Measurements from ENCODE around the gene EEFSEC.

Gene EEFSEC

DNA sequence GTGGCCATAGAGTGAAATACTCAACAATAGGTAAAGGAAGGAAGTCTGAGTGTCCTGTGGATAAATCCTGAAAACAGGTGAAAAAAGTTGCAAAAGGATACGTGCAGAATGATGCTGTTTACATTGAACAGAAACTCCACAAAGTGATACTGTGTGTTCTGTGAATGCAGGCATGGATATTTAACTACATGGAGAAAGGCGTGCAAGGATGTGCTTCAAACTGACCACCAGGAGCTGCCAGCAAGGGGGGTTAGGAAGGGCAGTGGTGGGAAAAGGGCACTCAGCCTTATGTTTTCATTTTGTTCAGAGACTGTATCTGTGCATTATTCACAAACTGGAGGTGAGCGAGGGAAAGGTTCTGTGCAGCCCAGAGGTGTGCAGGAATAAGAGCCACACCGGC lies 266.0 kb downstream of the EEFSEC start:
- no peak for DNase-seq

DNA sequence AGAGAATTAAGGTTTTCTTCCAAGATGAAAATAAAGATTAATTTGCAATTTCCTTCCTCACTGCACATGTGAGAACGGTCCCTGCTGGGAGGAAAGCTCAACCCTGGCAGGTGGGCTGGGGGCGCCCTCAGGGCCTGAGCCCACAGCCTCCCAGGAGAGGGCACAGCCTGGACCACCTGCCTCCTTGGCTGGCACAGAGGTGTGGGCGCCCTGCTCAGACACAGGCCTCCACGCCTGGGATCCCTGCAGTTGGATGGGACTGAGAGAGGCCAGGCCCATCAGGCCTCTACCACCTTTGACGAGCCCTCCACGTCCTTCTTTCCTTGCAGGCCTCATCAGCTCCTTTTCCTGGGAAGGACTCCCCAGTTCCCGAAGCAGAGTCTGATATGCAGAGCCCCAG lies 267.0 kb downstream of the EEFSEC start:
- DNase-seq = no peak

DNA sequence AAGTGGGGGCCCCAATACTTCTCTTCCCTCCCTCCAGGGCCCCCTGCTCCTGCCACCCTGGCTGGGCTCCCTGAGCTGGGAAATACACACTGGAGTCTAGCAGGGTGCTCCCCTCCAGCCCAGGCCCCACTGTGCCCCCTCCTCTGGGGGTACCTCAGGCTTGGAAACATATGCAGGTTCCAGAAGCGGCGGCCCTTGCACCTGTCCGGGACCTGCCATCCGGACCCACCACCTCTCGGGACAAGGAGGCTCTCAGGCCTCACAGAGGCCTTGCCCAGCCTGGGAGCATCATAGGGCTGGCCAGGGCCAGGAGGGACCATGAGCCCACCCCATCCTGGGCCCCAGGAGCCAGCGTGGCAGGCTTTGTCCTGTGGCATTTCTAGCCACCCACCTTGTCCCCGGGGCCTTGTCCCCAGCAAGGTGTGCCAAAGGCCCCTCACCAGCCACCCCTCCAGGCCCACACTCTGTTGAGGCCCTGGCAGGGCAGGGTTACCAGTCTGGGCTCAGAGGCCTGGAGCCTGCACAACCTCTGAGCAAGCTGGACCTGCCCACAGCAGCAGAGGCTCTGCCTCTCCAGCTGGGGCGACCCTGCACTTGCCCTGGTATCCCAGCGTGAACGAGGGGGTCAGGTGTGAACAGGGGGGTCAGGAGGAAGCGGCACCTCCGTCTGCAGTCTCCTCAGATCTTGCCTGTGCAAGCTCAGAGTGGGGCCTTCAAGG lies 267.6 kb downstream of the EEFSEC start:
- no peak for DNase-seq

DNA sequence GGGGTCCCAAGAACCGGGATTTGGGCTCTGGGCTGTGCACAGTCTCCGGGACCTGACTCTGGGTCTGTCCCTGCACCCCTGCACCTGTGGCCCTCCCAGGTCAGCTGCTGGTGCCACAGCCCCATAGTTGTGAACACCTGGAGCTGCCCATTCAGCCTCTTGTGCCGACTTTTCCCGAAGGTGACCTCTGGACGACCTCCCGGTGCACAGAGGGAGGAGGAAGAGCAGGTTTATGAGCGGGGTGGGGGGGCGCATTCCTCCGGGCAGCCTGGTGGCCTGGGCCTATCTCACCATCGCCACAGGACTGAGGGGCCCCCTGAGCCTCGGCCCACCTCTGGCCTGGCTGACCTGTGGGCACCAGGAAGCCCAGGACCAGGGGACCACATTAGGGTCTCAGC lies 268.2 kb downstream of the EEFSEC start:
- DNase-seq = no peak

DNA sequence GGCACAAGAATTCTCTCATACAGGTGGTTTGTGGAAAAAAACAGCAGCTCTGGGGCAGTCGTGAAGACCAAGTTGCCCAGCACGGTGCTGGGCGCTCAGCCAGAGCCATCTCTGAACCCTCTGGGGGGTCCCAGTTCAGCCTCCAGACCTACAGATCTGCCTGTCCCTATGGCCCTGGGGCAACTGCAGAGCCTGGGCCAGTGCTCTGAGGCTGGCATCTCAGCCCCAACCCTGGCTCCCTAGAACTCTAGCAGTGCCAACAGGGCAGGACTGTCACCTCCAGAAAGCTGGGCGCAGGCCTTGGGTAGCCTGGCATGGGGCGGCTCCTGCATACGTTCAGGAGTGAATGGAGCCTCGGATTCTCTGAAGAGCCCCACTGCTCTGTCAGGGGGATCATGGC lies 268.7 kb downstream of the EEFSEC start:
- DNase-seq = no peak

DNA sequence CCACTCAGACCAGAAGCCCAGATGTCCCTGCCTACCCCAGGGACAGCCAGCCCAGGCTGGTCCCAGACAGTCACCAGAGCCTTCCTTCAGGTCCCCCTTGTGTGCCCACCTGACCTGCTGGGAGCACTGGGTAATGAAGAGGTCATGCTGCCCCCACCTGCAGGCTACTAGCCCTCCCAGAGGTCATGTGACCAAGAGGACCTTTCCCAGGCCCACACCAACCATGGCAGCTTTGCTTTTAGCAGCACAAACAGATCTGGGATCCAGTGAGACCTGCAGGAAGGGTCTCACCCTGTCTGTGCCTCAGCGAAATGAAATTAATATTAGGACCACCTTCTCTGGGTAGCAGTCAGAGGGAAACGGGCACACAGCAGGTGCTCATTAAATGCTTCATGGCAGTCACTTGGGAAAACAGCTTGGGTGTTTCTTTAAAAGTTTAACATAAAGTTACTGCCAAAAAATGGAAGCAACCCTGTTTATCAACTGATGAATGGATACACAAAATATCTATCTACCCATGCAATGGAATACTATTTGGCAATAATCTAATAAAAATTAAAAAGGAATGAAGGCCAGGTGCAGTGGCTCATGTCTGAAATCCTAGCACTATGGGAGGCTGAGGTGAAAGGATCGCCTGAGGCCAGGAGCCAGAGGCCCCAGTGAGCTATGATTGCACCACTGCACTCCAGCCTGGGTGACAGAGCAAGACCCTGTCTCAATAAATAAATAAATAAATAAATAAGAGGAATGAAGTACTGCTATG lies 269.7 kb downstream of the EEFSEC start:
- no peak for DNase-seq

DNA sequence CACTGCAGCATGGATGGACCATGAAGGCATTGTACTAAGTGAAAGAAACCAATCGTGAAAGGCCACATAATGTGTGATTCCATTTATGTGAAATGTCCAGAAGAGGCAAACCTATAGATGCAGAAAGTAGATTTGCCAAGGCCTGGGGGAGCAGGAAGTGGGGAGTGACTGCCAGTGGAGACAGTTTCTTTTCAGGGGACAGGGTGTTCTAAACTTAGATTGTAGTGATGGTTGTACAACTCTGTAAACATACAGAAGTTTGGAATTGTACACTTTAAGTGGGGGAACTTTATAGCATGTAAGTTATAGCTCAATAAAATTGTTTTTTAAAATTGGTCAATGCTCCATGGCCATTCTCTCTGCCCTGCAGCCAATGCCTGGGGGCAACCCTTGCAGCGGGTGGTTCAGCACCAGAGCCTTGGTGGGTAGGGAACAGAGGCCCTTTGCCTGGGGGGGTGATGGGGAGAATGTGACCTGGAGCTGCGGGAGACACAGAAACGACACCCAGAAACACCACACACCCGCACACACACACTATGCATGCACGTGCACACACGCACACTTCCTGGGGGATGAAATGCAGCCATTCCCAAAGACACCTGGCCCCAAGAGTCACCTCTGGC lies 270.4 kb downstream of the EEFSEC start:
- DNase-seq = no peak

DNA sequence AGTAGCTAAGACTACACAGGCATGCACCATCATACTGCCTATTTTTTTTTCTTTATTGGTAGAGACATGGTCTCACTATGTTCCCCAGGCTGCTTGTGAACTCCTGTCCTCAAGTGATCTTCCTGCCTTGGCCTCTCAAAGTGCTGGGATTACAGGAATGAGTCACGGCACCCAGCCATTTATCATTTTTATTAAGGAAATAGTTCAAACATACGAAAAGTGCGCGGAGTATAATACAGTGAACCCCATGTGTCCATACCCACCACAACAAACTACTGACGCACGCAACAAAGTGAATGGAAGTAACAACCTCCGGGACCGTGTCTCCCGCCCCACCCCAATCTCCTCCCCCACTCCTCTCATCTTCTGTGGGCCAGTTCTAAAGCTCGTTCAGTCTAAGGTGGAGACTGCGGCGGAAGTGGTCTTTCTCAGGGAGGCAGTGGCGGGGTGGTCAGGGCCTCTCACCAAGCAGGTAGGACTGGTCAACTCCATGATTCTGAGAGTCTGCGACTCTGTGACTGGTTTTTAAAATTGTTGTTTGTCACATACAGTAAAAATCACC lies 271.3 kb downstream of the EEFSEC start:
- DNase-seq = no peak

DNA sequence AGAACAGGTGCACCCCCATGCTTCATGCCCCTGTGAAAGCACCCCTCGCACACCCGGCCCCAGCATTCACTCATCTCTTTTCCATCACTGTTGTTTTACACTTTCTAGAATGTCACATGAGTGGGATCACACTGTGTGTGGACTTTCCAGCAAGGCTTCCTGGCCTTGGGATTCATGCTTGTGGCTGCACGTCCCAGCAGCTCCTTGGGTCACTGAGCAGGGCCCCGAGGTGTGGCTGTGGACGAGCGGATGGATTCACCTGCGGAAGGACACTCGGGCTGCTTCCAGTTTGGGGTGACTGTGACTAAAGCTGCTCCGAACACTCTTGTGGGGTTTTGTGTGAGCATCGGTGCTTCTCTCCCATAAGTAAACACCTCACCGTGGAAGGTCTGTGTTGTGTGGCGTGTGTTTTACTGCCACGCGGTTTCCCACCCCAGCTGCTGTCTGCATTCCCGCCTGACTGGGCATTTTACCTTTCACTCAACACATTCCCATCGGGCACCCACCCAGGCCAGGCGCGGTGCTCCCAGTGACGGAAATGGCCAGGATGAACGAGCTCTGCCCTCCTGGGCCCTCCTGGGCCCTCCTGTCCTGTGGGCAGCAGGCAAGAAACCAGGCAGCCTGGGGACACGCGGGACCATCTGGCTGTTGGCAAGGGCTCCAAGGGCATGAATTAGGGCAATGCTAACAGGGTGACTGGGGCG lies 272.0 kb downstream of the EEFSEC start:
- DNase-seq = no peak

DNA sequence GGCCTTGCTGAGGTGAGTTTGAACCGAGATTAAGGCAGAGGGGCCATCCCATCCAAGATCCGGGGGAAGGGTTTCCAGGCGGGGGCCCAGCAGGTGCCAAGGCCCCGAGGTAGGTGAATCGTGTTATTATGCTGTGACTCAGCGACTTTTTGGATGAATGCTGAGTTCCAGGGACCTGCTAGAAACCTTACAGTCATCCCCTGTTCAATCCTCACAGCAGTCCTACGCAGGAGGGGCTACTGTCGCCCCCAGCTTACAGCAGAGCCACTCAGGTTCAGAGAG lies 272.5 kb downstream of the EEFSEC start:
- no peak for DNase-seq

DNA sequence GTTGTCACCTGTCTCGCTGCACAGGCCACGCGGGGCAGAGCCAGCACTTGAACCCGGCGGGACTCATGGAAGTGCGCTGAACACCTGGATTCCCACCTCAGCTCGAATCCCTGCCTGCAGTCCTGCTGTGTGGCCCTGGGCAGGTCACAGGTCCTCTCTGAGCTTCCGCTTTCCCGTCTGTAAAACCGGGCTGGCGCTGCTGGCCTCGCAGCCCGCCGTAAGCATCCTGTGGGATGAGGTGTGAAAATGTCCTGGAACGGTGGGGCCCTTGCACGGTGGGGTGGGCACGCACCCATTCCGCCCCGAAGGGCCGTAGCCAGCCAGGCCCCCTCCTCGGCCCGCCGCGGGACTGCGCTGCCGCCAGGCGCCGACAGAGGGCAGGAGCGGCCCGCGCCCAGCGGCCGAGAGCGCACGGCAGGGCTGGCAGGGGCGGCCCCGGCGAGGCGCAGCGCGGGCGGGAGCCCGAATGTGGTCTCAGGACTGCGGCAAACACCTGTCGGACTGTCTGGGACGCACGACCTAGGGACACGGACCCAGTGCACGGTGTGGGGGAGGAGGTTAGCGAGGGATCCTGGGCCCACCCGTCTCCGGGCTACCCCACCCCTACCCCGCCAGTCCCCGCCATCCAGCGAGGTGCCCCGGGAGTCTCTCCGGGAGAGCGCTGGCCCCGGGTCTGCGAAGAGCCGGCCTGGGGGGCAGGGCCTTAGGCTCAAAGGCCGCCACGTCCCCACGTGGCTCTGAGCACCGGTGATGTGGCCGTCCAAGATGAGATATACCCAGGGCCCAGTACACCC lies 273.0 kb downstream of the EEFSEC start:
- DNase-seq = peak; percentile 50 to 81 (median 66)

DNA sequence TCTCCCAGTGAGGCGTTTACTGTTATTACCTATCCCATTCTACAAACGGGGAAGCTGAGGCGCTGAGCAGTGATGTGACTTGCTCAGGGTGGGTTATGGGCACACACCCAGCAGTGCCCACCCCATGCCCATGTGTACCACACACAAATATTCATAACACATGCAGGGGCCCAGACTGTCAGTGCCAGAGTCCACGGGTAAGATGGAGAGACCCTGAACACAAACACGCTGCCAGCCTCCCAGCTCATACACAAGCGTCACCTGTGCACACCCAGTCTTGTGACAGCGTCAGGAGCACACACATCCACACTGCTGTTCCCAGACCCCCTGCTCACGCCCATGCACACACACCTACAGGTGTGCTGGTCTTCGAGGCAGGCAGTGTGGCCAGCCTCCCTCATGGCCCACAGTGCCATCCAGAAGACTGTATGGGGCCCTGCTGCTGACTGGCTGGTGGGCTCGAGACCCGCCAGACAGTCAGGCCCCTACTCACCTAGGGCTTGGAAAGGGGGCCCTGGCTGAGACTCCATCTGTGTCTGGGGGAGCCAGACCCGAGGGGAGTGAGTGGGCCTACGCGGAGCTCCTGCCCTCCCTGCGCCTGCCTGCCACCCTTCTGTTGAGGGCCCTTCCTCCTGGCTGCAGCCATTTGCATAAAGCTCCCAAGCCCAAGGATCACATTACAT lies 274.0 kb downstream of the EEFSEC start:
- no peak for DNase-seq

DNA sequence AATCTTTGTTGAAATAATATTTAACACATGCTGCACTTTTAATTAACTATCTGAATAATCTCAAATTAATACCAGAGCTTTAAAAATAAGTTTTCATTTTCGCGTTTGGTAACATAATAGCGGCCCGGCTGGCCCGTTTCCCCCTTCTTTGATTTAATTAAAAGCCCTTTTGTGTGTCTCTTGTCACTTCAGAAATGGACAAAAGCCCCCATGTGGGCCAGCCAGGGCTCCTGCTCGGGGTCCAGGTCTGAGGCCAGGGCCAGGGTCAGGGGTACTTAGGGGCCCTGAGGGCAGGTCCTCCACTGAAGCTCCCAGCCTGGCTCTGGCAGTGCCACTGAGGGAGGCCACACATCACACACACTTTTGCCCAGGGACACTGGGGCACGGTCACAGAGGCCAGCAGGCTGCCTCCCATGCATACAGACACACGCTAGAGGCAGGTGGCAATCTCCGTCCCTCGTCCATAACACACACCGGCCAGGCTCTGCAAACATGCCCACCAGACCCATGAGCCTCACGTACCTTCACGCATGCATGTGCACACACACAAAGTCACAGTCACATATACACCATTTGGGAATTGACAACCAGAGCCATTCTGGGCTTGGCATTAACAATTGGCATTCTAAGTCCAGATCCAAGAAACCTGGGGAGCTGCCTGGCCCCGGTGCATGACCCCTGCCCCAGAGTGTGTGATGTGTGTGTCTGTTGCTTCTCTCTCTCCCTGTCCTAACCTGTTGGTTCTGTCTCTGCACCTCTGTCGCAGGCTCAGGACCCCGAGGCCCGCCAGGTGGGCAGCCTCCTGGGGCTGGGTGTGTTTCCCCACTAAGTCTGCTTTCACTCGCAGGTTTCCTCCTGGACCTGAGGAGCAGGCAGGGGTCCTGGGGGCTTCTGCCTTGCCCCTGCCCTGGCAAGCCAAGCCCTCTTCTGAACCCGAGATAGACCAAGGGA lies 274.9 kb downstream of the EEFSEC start:
- DNase-seq = no peak

DNA sequence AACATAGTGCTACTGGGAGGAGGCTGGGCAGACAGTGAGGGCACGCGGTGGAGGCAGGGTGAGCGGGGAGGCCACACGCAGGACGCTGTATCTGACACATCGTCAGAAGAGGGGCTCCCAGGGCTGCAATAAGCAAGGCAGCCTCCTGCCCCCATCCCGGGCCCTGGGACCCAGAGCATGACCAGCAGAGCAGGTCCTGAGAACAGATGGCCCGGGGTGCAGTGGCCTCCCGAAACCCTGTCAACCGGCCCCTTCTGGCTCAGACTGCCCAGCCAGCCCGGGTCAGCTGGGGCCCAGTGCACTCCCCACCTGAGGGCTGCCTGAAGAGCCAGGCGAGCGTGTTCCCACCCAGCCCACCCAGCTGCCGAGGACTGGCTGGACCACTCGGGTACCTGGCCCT lies 276.0 kb downstream of the EEFSEC start:
- no peak for DNase-seq

DNA sequence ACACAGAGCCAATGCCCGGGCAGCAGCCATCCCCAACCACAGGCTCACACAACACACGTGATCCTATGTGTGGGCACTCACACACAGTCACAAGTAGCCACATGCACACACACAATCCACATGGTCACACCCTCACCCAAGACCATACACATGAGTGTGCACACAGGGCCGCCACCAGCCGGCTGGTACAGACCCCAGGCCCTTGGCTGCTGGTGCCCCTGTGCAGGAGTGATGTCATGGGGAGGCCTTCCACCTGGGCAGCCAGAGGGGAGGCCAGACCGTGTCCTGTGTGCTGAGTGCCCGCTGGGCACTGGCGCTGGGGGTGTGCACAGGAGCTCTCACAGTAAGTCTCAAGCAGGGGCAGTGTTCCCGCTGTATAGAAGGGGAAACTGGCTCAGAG lies 276.5 kb downstream of the EEFSEC start:
- no peak for DNase-seq

DNA sequence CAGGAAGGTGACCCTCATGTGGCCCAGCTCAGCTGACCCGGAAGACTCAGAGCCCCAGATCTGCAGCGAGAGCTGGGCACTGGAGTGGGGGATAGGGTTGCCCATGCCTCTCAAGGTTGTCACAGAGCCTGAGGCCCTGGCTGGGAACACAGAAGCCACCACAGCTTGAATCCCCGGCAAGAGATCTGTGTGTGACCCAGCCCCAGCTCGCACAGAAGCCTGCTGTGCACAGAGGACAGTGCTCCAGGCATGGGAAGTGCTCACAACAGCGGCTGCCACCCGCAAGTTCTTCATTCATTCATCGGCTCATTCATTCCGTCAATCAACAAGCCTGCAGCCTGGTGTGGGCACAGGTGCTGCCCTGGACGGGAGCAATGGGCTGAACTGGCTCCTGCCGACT lies 277.0 kb downstream of the EEFSEC start:
- no peak for DNase-seq

DNA sequence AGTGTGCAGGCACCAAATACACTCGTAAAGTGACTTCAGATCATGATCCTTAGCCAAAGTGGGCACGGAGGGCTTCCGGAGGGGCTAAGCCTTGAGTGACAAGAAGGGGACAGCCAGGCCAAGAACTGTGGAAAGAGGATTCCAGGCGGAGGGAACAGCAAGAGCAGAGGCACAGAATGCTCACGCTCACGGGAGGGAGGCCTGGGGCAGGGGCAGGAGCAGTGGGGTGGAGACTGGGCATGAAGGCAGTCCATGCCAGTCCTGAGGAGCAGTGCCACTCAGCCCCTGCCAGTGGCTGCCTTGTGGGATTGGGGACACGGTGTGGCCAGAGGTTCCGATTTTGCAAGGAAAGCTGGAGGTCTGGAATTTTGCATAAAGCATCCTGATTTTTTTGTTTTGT lies 277.4 kb downstream of the EEFSEC start:
- DNase-seq = no peak

DNA sequence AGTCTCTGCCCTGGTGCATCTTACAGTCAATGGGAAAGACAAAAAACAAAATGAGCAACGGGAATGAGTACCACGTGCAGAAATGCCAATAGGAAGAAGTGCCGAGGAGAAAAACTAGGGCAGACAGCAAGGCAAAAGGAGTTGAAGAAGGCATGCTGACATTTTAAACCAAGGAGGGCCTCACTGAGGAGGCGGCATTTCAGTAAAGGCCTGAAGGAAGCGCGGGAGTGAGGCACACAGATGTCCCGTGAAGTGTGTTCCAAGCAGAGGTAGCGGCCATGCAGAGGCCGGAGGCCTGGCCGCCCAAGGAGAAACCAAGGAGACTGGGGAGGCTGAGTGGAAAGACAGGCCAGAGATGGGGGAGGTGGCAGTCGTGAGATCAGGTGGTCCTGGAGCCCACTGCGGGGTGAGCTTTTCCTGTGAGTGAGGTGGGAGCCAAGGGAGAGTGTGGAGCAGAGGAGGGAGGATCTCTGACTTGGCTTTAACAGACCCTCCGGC lies 278.6 kb downstream of the EEFSEC start:
- DNase-seq = no peak

DNA sequence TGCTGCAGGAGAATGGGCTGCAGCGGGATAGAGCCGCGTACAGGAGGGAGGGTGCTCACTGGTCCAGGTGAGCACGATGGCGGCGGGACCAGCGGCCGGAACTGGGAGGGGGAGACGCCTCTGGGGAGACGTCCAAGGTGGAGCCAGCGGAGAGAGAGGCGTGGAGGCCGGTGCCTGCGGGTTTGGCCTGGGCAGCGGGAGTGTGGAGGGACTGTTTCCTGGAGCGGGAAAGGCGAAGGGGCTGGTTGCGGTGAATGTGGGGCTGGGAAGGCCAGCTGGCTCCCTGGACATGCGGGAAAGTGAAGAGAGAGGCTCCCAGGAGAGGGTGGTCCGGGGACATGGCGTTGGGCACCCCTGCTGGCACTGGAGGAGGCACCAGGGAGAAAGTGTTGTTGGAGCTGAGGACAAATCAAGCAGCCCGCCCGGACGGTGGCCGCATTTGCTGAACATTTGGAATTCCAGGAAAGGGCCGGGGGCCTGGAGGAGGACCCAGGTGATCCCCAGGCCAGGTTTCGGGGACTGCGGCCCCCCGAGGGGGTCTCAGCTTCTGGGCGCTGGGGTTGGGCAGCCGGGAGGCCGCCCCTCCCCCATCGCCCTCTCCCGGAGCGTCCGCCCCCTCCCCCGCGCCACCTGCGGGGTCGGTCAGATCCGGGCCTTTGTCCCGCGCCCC lies 279.2 kb downstream of the EEFSEC start:
- DNase-seq = no peak
